Measurements from ENCODE around the gene SEPHS1. TPM values are rescaled to one million over a fixed set of nuclear protein-coding genes. Genes with fewer than 3 reads are reported as not detected.

SEPHS1 gene
- total and polyA plus RNA-seq, 12 donors = 17.6 to 38.9 (median 29.5) TPM

- Histone ChIP-seq H3K4me1 (no peaks in the 10 kb centered on the region), H3K36me3 (no peaks in the 10 kb centered on the region), H3K9me3 (no peaks in the 10 kb centered on the region), H3K27ac (no peak overlapping the region), H3K27me3 (no peaks in the 10 kb centered on the region), H3K4me3 (no peak overlapping the region)
- ATAC-seq = no peak
- no peak for TF ChIP-seq CTCF (IDR thresholded peaks at IDR 0.05)
- intact Hi-C loops (cut with DNase I) = loop anchor here in 9 of 10 donors (1.0 to 10.0 kb wide), 11 partner anchors 68 to 215 kb away; partner anchors contain the start of genes PRPF18 (in 3 of the 9) and BEND7 (in 2 of the 9)
- WGBS, 2 donors = 83 to 93% methylated on average over 5 of the region's 5 CpGs
- DNase-seq = no peak
These were observed 24.4 kb upstream of the SEPHS1 start for GRCh38 chr10:13372524-13372923.

- H3K27ac ChIP-seq = no peak overlapping the region
- intact Hi-C loops (cut with DNase I) = loop anchor here in 9 of 10 donors (1.0 to 10.0 kb wide), 11 partner anchors 68 to 215 kb away; partner anchors contain the start of genes PRPF18 (in 3 of the 9) and BEND7 (in 2 of the 9)
- H3K4me3 ChIP-seq = no peak overlapping the region
- WGBS, 2 donors = 26 to 28% methylated on average over 6 of the region's 6 CpGs
- DNase-seq (peak; percentile 28 to 68), ATAC-seq (peak; percentile 84 to 95 (median 93))
- H3K27me3 ChIP-seq = no peaks in the 10 kb centered on the region
- H3K4me1 ChIP-seq = no peaks in the 10 kb centered on the region
- H3K36me3 ChIP-seq = no peaks in the 10 kb centered on the region
- TF ChIP-seq CTCF (IDR thresholded peaks at IDR 0.05) = peak; percentile 85 to 95 (median 90)
- H3K9me3 ChIP-seq = no peaks in the 10 kb centered on the region
These were observed 23.9 kb upstream of the SEPHS1 start for GRCh38 chr10:13371897-13372470.

- no peak for TF ChIP-seq CTCF (IDR thresholded peaks at IDR 0.05)
- ATAC-seq = no peak
- DNase-seq = no peak
- WGBS, 2 donors = 82% methylated on average over 4 of the region's 4 CpGs
- H3K4me3 ChIP-seq = no peak overlapping the region
- H3K36me3 ChIP-seq = no peaks in the 10 kb centered on the region
- intact Hi-C loops (cut with DNase I) = loop anchor here in 1 of 10 donors (10.0 kb wide), 1 partner anchor 158 kb away; the partner anchor contains the start of gene BEND7
- H3K9me3 ChIP-seq = no peaks in the 10 kb centered on the region
- no peak overlapping the region for H3K27ac ChIP-seq
- peaks cover 0 to 1% (median 0%) of the 10 kb centered on the region in 7 donors for H3K27me3 ChIP-seq
- H3K4me1 ChIP-seq = no peaks in the 10 kb centered on the region
These were observed 18.8 kb upstream of the SEPHS1 start for GRCh38 chr10:13366891-13367290.

GRCh38 chr10:13365831-13366230, 17.7 kb upstream of the SEPHS1 start:
- WGBS, 2 donors = 79 to 88% methylated on average over 6 of the region's 6 CpGs
- Histone ChIP-seq H3K27me3 (peaks cover 0 to 3% (median 0%) of the 10 kb centered on the region in 7 donors), H3K9me3 (no peaks in the 10 kb centered on the region), H3K4me1 (no peaks in the 10 kb centered on the region), H3K27ac (no peak overlapping the region), H3K36me3 (no peaks in the 10 kb centered on the region), H3K4me3 (no peak overlapping the region)
- intact Hi-C loops (cut with DNase I) = loop anchor here in 1 of 10 donors (10.0 kb wide), 1 partner anchor 159 kb away; the partner anchor contains the start of gene BEND7
- ATAC-seq (no peak), DNase-seq (no peak)
- no peak for TF ChIP-seq CTCF (IDR thresholded peaks at IDR 0.05)
